Activated T-cell treated with anti-CD3 and anti-CD28 coated beads, Interleukin-2, amount 50 U/mL, for 4 hours (primary cell): Measurements from ENCODE around the gene CRAMP1. TPM values are rescaled to one million over a fixed set of nuclear protein-coding genes. Genes with fewer than 3 reads are reported as not detected.
A peak's percentile ranks its signal among the peaks of the same experiment; 100 is the strongest.

ENCODE experiments used
- ATAC-seq, 2 donors: fragments of 200-7000 bp; cut with Tn5 transposase; one replicate each; pipeline ENCODE4 v1.10.0; 2021
- DNase-seq: peaks from one replicate; pipeline ENCODE4 v3.0.0-alpha.2; 2020
- H3K27me3 Mint-ChIP-seq: one replicate; pipeline ENCODE4 v1.8.0; 2021; ENCODE audit warnings: low read depth, mixed read lengths
- H3K36me3 Mint-ChIP-seq: one replicate; pipeline ENCODE4 v1.8.0; 2022; ENCODE audit warnings: mixed read lengths; ENCODE audit not compliant: insufficient read depth
- H3K4me1 Mint-ChIP-seq: one replicate; pipeline ENCODE4 v1.8.0; 2021; ENCODE audit warnings: low read depth, mixed read lengths
- H3K4me3 Mint-ChIP-seq: one replicate; pipeline ENCODE4 v1.8.0; 2021; ENCODE audit warnings: mild to moderate bottlenecking, moderate library complexity, mixed read lengths
- H3K9me3 Mint-ChIP-seq: one replicate; pipeline ENCODE4 v1.8.0; 2021; ENCODE audit warnings: mixed read lengths
- total RNA-seq, 3 donors: library from RNA; stranded (reverse); gene quantifications; one replicate each; pipeline ENCODE4 v1.2.1, GENCODE V29; 2021

CRAMP1 gene
- 10 to 100 TPM; 19.1 to 22.9 (median 22.1) TPM for total RNA-seq

- DNase-seq (no peak), ATAC-seq (peak; percentile 3)
- Mint-ChIP-seq H3K27me3 (no peaks in the 10 kb centered on the region), H3K4me3 (peak within 1 kb of the TSS; percentile 91), H3K36me3 (peaks cover 16% of the 10 kb centered on the region), H3K4me1 (peaks cover 39% of the 10 kb centered on the region), H3K9me3 (no peaks in the 10 kb centered on the region)
Measured at GRCh38 chr16:1612320-1613111, at the start of gene CRAMP1. Gene CRAMP1 (plus strand): TSS chr16:1612360. CDS start chr16:1614640, 2,280 bp downstream.

GRCh38 chr16:1563786-1564185, 48.4 kb upstream of the CRAMP1 start:
- H3K9me3 Mint-ChIP-seq: no peaks in the 10 kb centered on the region
- peaks cover 42% of the 10 kb centered on the region for H3K4me1 Mint-ChIP-seq

GRCh38 chr16:1564325-1564724, 47.8 kb upstream of the CRAMP1 start:
- H3K36me3 Mint-ChIP-seq: no peaks in the 10 kb centered on the region
- H3K27me3 Mint-ChIP-seq: no peaks in the 10 kb centered on the region
- H3K4me3 Mint-ChIP-seq: no peak overlapping the region
- H3K4me1 Mint-ChIP-seq: peaks cover 37% of the 10 kb centered on the region
- no peaks in the 10 kb centered on the region for H3K9me3 Mint-ChIP-seq
- DNase-seq (no peak), ATAC-seq (no peak)

More at GRCh38 chr16:1563786-1564185, 48.4 kb upstream of the CRAMP1 start:
- no peak for ATAC-seq
- Mint-ChIP-seq H3K27me3 (no peaks in the 10 kb centered on the region), H3K36me3 (no peaks in the 10 kb centered on the region), H3K4me3 (no peak overlapping the region)
- DNase-seq: no peak

GRCh38 chr16:1565083-1565805, 46.9 kb upstream of the CRAMP1 start:
- H3K4me3 Mint-ChIP-seq: no peak overlapping the region
- H3K27me3 Mint-ChIP-seq: no peaks in the 10 kb centered on the region
- H3K4me1 Mint-ChIP-seq: peaks cover 28% of the 10 kb centered on the region
- no peaks in the 10 kb centered on the region for H3K9me3 Mint-ChIP-seq
- H3K36me3 Mint-ChIP-seq: no peaks in the 10 kb centered on the region
- no peak for ATAC-seq
- no peak for DNase-seq

GRCh38 chr16:1567988-1568387, 44.2 kb upstream of the CRAMP1 start:
- Mint-ChIP-seq H3K9me3 (no peaks in the 10 kb centered on the region), H3K4me3 (no peak overlapping the region)

GRCh38 chr16:1571012-1571671, 41.0 kb upstream of the CRAMP1 start:
- no peak for DNase-seq
- Mint-ChIP-seq H3K9me3 (no peaks in the 10 kb centered on the region), H3K36me3 (no peaks in the 10 kb centered on the region), H3K4me3 (no peak overlapping the region), H3K4me1 (no peaks in the 10 kb centered on the region), H3K27me3 (no peaks in the 10 kb centered on the region)
- no peak for ATAC-seq

More at GRCh38 chr16:1567988-1568387, 44.2 kb upstream of the CRAMP1 start:
- DNase-seq (no peak), ATAC-seq (no peak)
- Mint-ChIP-seq H3K36me3 (no peaks in the 10 kb centered on the region), H3K4me1 (peaks cover 1% of the 10 kb centered on the region), H3K27me3 (no peaks in the 10 kb centered on the region)

GRCh38 chr16:1572673-1573072, 39.5 kb upstream of the CRAMP1 start:
- H3K4me3 Mint-ChIP-seq: no peak overlapping the region
- H3K9me3 Mint-ChIP-seq: no peaks in the 10 kb centered on the region
- H3K36me3 Mint-ChIP-seq: no peaks in the 10 kb centered on the region
- DNase-seq (no peak), ATAC-seq (no peak)
- no peaks in the 10 kb centered on the region for H3K27me3 Mint-ChIP-seq
- H3K4me1 Mint-ChIP-seq: no peaks in the 10 kb centered on the region

GRCh38 chr16:1573301-1573700, 38.9 kb upstream of the CRAMP1 start:
- Mint-ChIP-seq H3K27me3 (no peaks in the 10 kb centered on the region), H3K9me3 (no peaks in the 10 kb centered on the region), H3K4me1 (no peaks in the 10 kb centered on the region), H3K4me3 (no peak overlapping the region), H3K36me3 (no peaks in the 10 kb centered on the region)
- DNase-seq: no peak
- no peak for ATAC-seq

- H3K4me1 Mint-ChIP-seq: no peaks in the 10 kb centered on the region
- ATAC-seq (no peak), DNase-seq (no peak)
- no peaks in the 10 kb centered on the region for H3K9me3 Mint-ChIP-seq
- H3K4me3 Mint-ChIP-seq: no peak overlapping the region
- no peaks in the 10 kb centered on the region for H3K36me3 Mint-ChIP-seq
- no peaks in the 10 kb centered on the region for H3K27me3 Mint-ChIP-seq
Measured at GRCh38 chr16:1575578-1575977, 36.6 kb upstream of the CRAMP1 start.

GRCh38 chr16:1579214-1579613, 32.9 kb upstream of the CRAMP1 start:
- no peaks in the 10 kb centered on the region for H3K9me3 Mint-ChIP-seq
- no peak for DNase-seq
- no peak for ATAC-seq
- H3K4me1 Mint-ChIP-seq: no peaks in the 10 kb centered on the region
- H3K36me3 Mint-ChIP-seq: no peaks in the 10 kb centered on the region
- H3K27me3 Mint-ChIP-seq: no peaks in the 10 kb centered on the region
- no peak overlapping the region for H3K4me3 Mint-ChIP-seq

GRCh38 chr16:1580256-1580655, 31.9 kb upstream of the CRAMP1 start:
- H3K27me3 Mint-ChIP-seq: no peaks in the 10 kb centered on the region
- ATAC-seq: no peak
- no peaks in the 10 kb centered on the region for H3K9me3 Mint-ChIP-seq
- no peaks in the 10 kb centered on the region for H3K4me1 Mint-ChIP-seq
- no peak overlapping the region for H3K4me3 Mint-ChIP-seq
- DNase-seq: no peak
- H3K36me3 Mint-ChIP-seq: no peaks in the 10 kb centered on the region

- H3K4me3 Mint-ChIP-seq: no peak overlapping the region
- no peak for DNase-seq
- H3K9me3 Mint-ChIP-seq: no peaks in the 10 kb centered on the region
- no peaks in the 10 kb centered on the region for H3K27me3 Mint-ChIP-seq
- no peaks in the 10 kb centered on the region for H3K4me1 Mint-ChIP-seq
- no peak for ATAC-seq
- H3K36me3 Mint-ChIP-seq: no peaks in the 10 kb centered on the region
Measured at GRCh38 chr16:1580956-1581355, 31.2 kb upstream of the CRAMP1 start.

- Mint-ChIP-seq H3K27me3 (no peaks in the 10 kb centered on the region), H3K4me1 (no peaks in the 10 kb centered on the region), H3K36me3 (no peaks in the 10 kb centered on the region), H3K9me3 (no peaks in the 10 kb centered on the region), H3K4me3 (no peak overlapping the region)
- DNase-seq: no peak
- ATAC-seq: no peak
Measured at GRCh38 chr16:1581804-1582203, 30.4 kb upstream of the CRAMP1 start.

GRCh38 chr16:1583180-1583579, 29.0 kb upstream of the CRAMP1 start:
- Mint-ChIP-seq H3K36me3 (no peaks in the 10 kb centered on the region), H3K4me1 (no peaks in the 10 kb centered on the region), H3K4me3 (no peak overlapping the region), H3K27me3 (no peaks in the 10 kb centered on the region), H3K9me3 (no peaks in the 10 kb centered on the region)
- ATAC-seq: no peak
- no peak for DNase-seq
